ENCODE data around the gene CAPN2.

CAPN2 gene

GRCh38 chr1:223700942-223701637 is 11.2 kb upstream of the CAPN2 start (continued):
- TF ChIP-seq GLIS2 (tag by site-specific recombination; IDR thresholded peaks at IDR 0.05), result peak; percentile 64
- no peak for TF ChIP-seq ZNF169 (tag by site-specific recombination; IDR thresholded peaks at IDR 0.05)
- TF ChIP-seq ZNF776 (tag by site-specific recombination; IDR thresholded peaks at IDR 0.05; ENCODE audit: borderline replicate concordance), result no peak
- no peak for TF ChIP-seq ZNF530 (tag by site-specific recombination; IDR thresholded peaks at IDR 0.05; ENCODE audit: low read depth)
- no peak for TF ChIP-seq ZNF548 (tag by site-specific recombination; IDR thresholded peaks at IDR 0.05)
- TF ChIP-seq BCL6B (tag by site-specific recombination; IDR thresholded peaks at IDR 0.05), result no peak
- no peak for TF ChIP-seq RBAK (tag by site-specific recombination; IDR thresholded peaks at IDR 0.05)
- TF ChIP-seq ZNF561 (tag by site-specific recombination; IDR thresholded peaks at IDR 0.05; ENCODE audit: borderline replicate concordance), result 0 out of 2 replicates have a peak, but pooled peaks have one; percentile 36
- TF ChIP-seq ZNF114 (tag by site-specific recombination; IDR thresholded peaks at IDR 0.05), result no peak
- no peak for TF ChIP-seq BCL11A (tag by site-specific recombination; IDR thresholded peaks at IDR 0.05; ENCODE audit: low read depth)
- peak; percentile 60; the same call in 1 of the 2 replicates for TF ChIP-seq WT1 (tag by site-specific recombination; IDR thresholded peaks at IDR 0.05)

GRCh38 chr1:223702735-223703667 is 9.3 kb upstream of the CAPN2 start:
- TF ChIP-seq GLIS2 (tag by site-specific recombination; IDR thresholded peaks at IDR 0.05) (no peak), ZNF146 (tag by site-specific recombination; IDR thresholded peaks at IDR 0.05) (no peak), ZNF341 (tag by site-specific recombination; IDR thresholded peaks at IDR 0.05; ENCODE audit: low read depth) (0 out of 2 replicates have a peak, but pooled peaks have one; percentile 36), HIC1 (tag by site-specific recombination; IDR thresholded peaks at IDR 0.05) (0 out of 2 replicates have a peak, but pooled peaks have one; percentile 21), ZNF19 (tag by site-specific recombination; IDR thresholded peaks at IDR 0.05; ENCODE audit: low read depth) (no peak), ZNF664 (tag by site-specific recombination; IDR thresholded peaks at IDR 0.05) (peak; percentile 95), SP2 (tag by site-specific recombination; IDR thresholded peaks at IDR 0.05) (peak; percentile 19), KLF1 (tag by site-specific recombination; IDR thresholded peaks at IDR 0.05) (no peak), ZBTB48 (tag by site-specific recombination; IDR thresholded peaks at IDR 0.05) (peak; percentile 38; the same call in 1 of the 2 replicates), ZFP37 (tag by site-specific recombination; IDR thresholded peaks at IDR 0.05) (0 out of 2 replicates have a peak, but pooled peaks have one; percentile 32), PRDM1 (tag by site-specific recombination; IDR thresholded peaks at IDR 0.05) (peak; percentile 86; the same call in 1 of the 2 replicates)
- ChIA-PET POLR2A (no interaction called here), CTCF (interaction anchor here (0.6 to 5.7 kb wide), 2 partner anchors 9 to 47 kb away, joined by 3 to 70 read pairs; no protein-coding TSS in a partner anchor)
- H3K4me1 ChIP-seq (ENCODE audit: control insufficient read depth, insufficient read depth, low read length), result peaks cover 34% of the 10 kb centered on the region
- H3K36me3 ChIP-seq (ENCODE audit: control insufficient read depth in 2 of 2, insufficient read depth in 1 of 2, low read length in 2 of 2), result no peaks in the 10 kb centered on the region
- no peak overlapping the region for H3K27ac ChIP-seq (ENCODE audit: extremely low read depth, low read depth, low read length)
- no peaks in the 10 kb centered on the region for H3K9me3 ChIP-seq (ENCODE audit: control insufficient read depth, insufficient read depth, low read depth, low read length)
- no peak overlapping the region for H3K4me3 ChIP-seq (ENCODE audit: low read depth, low read length)

Data from HEK293 (cell line).